Vagina (tissue), 2 donors: ENCODE results near the gene CDCP1. TPM values are rescaled to one million over a fixed set of nuclear protein-coding genes. Genes with fewer than 3 reads are reported as not detected.

Experiments used
- DNase-seq, 2 donors: peaks; one replicate each; pipeline ENCODE4 v3.0.0-alpha.2; 2017; ENCODE audit errors: extremely low spot score in 2 of 2
- H3K27ac ChIP-seq: fragments of 200-600 bp; sonication (generic); one replicate; pipeline ENCODE4 v1.5.1; 2019
- H3K27me3 ChIP-seq: fragments of 200-600 bp; sonication (generic); one replicate; pipeline ENCODE4 v1.5.1; 2019
- H3K36me3 ChIP-seq, 2 donors: fragments of 200-600 bp; sonication (generic); one replicate each; pipeline ENCODE4 v1.5.1; 2017 to 2019
- H3K4me1 ChIP-seq: fragments of 200-600 bp; sonication (generic); one replicate; pipeline ENCODE4 v1.5.1; 2019
- H3K4me3 ChIP-seq, 2 donors: fragments of 200-600 bp; sonication (generic); 1 replicate in 1 of 2; 2 replicates in 1 of 2; pipeline ENCODE4 v1.5.1; 2016 to 2019
- H3K9me3 ChIP-seq: fragments of 200-600 bp; sonication (generic); one replicate; pipeline ENCODE4 v1.5.1; 2019
- POLR2A ChIP-seq, 2 donors: fragments of 450-650 bp; IDR thresholded peaks; one replicate each; pipeline ENCODE4 v1.6.1; 2017; ENCODE audit warnings: antibody characterized with exemption in 2 of 2, mild to moderate bottlenecking in 2 of 2, moderate library complexity in 2 of 2
- POLR2AphosphoS5 ChIP-seq, 2 donors: sonication (generic); formaldehyde crosslinking; IDR thresholded peaks; one replicate each; pipeline ENCODE4 v1.9.0; 2017; ENCODE audit warnings: antibody characterized with exemption in 2 of 2, mild to moderate bottlenecking in 2 of 2, low read depth in 1 of 2; ENCODE audit not compliant: insufficient read depth in 1 of 2
- intact Hi-C: fragments of 100-400 bp; cut with DNase I; formaldehyde crosslinking; loops from one replicate; pipeline ENCODE4 v1.15.1; 2023
- total RNA-seq: library from RNA; depleted of rRNA; stranded (reverse); fragments of >200 nt; gene quantifications from one replicate; pipeline ENCODE4 v1.2.3, GENCODE V29; 2016
- TF ChIP-seq, protein P1 (sequence below), 3 experiments: fragments of 450-650 bp in 2 of 3; fragments of 200-600 bp in 1 of 3; sonication (generic) in 1 of 3; IDR thresholded peaks; one replicate each; pipeline ENCODE4 v1.5.1; 2017 to 2019; ENCODE audit warnings: antibody characterized with exemption in 3 of 3, mild to moderate bottlenecking in 2 of 3, moderate library complexity in 2 of 3

Gene CDCP1
- total RNA-seq, 1 donor from 2014 or later, result 27.5 TPM

DNA sequence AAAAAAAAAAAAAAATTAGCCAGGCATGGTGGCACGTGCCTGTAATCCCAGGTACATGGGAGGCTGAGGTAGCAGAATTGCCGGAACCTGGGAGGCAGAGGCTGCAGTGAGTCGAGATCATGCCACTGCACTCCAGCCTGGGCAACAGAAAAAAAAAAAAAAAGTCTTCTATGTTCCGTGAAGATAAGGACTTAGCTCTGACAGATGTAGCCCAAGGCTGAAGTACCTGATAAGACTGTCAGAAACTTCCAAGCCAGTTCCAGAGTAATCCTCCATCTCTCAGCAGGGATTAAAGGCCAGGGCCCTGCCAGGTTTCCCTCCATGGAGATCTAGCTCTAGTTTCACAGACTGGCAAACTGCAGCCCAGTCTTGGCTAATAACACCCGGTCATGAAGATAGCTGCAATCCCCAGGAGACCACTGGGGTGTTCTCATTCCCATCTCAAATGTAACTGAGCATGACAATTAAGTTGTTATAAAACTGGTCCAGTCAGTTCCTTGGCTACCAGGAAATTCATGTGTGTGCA, 8.5 kb downstream of the CDCP1 start:
- Histone ChIP-seq H3K36me3 (no peaks in the 10 kb centered on the region), H3K4me1 (peaks cover 36% of the 10 kb centered on the region), H3K27me3 (no peaks in the 10 kb centered on the region), H3K27ac (no peak overlapping the region), H3K4me3 (no peak overlapping the region), H3K9me3 (no peaks in the 10 kb centered on the region)
- intact Hi-C loops, result no loop called here
- no peak for DNase-seq
- TF ChIP-seq POLR2A (IDR thresholded peaks at IDR 0.05), result no peak

DNA sequence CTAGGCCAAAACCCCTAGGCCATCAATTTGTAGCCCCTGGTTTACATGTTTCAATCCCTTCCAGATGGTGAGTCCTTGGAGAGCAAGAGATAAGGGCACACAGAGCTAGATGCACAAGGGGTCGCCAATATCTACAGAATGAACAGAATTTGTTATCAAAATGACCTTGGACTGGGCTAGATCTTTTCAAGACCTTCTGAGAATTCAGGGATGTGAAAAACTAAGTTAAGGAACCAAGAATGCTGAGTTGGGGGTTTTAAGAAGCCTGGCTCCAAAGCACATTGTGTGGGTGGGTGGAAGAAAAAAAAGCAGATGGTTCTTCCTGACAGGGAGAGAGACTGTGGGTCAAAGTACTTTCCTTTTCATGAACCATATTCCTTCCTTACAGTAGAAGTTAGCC, 10.2 kb downstream of the CDCP1 start:
- H3K9me3 ChIP-seq, result no peaks in the 10 kb centered on the region
- peaks cover 36% of the 10 kb centered on the region for H3K4me1 ChIP-seq
- no peak for DNase-seq
- intact Hi-C loops, result no loop called here
- no peaks in the 10 kb centered on the region for H3K36me3 ChIP-seq
- no peak for TF ChIP-seq POLR2A (IDR thresholded peaks at IDR 0.05)
- TF ChIP-seq, protein P1, sequence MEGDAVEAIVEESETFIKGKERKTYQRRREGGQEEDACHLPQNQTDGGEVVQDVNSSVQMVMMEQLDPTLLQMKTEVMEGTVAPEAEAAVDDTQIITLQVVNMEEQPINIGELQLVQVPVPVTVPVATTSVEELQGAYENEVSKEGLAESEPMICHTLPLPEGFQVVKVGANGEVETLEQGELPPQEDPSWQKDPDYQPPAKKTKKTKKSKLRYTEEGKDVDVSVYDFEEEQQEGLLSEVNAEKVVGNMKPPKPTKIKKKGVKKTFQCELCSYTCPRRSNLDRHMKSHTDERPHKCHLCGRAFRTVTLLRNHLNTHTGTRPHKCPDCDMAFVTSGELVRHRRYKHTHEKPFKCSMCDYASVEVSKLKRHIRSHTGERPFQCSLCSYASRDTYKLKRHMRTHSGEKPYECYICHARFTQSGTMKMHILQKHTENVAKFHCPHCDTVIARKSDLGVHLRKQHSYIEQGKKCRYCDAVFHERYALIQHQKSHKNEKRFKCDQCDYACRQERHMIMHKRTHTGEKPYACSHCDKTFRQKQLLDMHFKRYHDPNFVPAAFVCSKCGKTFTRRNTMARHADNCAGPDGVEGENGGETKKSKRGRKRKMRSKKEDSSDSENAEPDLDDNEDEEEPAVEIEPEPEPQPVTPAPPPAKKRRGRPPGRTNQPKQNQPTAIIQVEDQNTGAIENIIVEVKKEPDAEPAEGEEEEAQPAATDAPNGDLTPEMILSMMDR (IDR thresholded peaks at IDR 0.05), result no peak
- TF ChIP-seq POLR2AphosphoS5 (IDR thresholded peaks at IDR 0.05; ENCODE audit: insufficient read depth in 1 of 2, low read depth in 1 of 2), result no peak
- no peaks in the 10 kb centered on the region for H3K27me3 ChIP-seq
- H3K4me3 ChIP-seq, result no peak overlapping the region
- no peak overlapping the region for H3K27ac ChIP-seq

DNA sequence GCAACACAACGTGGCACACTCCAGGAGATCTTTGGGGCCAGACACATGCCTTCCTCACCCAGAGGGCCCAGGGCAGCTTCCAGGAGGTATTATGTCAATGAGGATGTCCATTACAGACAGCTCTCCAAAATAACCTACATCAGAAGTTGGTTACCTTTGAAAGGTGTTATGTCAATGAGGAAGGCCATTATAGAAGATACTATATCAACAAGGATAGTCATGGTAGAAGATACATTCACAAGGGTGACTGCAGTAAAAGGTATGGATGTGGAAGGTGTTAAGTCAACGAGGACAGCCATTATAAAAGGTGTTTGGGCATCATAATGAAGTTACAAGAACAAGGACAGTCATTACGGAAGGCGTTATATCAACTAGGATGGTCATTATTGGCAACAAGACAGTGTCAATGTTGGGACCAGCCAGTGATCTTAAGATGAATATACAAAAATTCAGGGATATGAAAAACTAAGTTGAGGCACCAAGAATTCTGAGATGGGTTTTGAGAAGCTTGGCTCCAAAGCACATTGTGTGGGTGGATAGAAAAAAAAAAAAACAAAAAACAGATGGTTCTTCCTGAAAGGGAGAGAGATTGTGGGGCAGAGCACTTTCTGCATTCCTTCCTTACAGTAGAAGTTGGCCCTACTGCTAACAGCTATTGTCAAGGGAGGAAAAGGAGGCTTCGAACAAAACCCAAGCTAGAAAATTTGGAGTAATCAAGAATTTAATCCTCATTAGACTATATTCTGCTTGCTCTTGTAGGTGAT, 11.2 kb downstream of the CDCP1 start:
- no peak for DNase-seq
- no peaks in the 10 kb centered on the region for H3K9me3 ChIP-seq
- intact Hi-C loops, result no loop called here
- TF ChIP-seq, protein P1 (IDR thresholded peaks at IDR 0.05), result no peak
- TF ChIP-seq POLR2AphosphoS5 (IDR thresholded peaks at IDR 0.05; ENCODE audit: insufficient read depth in 1 of 2, low read depth in 1 of 2) (no peak), POLR2A (IDR thresholded peaks at IDR 0.05) (no peak)
- no peaks in the 10 kb centered on the region for H3K36me3 ChIP-seq
- H3K4me3 ChIP-seq, result no peak overlapping the region
- peaks cover 30% of the 10 kb centered on the region for H3K4me1 ChIP-seq
- no peaks in the 10 kb centered on the region for H3K27me3 ChIP-seq
- H3K27ac ChIP-seq, result no peak overlapping the region

DNA sequence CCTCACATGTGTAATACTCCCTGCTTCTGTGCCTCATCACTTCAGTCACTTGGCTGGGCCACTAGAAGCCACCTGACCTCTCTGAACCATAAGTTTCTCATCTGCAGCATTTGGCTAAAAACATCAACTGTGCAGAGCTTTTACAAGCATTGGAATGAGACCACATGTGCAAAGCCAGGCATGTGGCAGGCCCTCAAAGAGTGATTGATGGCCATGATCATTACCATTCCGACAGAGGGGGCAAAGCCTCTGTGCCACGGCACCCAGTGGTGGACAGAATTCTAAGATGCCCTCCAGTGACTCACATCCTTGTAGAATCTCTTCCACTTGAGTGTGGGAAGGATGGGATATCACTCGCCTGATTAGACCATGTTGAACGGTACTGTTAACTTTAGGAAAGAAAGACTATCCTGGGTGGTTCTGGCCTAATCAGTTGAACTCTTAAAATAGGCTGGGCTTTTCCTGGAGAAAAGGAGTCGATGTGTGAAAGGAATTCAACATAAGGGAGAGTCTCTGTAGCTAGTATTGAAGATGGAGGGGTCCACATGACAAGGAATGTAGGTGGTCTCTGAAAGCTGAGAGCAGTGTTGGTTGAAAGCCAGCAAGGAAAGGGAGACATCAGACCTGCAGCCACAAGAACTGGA, 13.5 kb downstream of the CDCP1 start:
- TF ChIP-seq POLR2A (IDR thresholded peaks at IDR 0.05), result no peak
- TF ChIP-seq POLR2AphosphoS5 (IDR thresholded peaks at IDR 0.05; ENCODE audit: insufficient read depth in 1 of 2, low read depth in 1 of 2), result no peak
- TF ChIP-seq, protein P1 (IDR thresholded peaks at IDR 0.05), result no peak
- peaks cover 8% of the 10 kb centered on the region for H3K4me1 ChIP-seq

DNA sequence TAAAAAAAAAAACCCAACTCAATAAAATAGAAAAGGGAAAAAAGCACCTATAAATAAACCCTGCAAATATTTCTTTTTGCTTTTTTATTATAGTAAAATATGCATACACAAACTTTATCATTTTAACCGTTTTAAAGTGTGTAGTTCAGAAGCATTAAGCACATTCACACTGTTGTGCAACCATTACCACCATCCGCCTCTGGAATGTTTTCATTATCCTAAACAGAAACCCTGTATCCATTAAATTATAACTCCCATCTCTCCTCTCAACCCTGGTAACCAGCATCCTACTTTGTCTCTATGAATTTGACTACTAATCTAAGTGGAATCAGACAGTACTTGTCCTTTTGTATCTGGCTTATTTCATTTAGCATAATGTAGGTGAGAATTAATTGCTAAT, 15.0 kb downstream of the CDCP1 start:
- Histone ChIP-seq H3K4me1 (peaks cover 6% of the 10 kb centered on the region), H3K36me3 (no peaks in the 10 kb centered on the region), H3K4me3 (no peak overlapping the region), H3K27ac (no peak overlapping the region), H3K9me3 (no peaks in the 10 kb centered on the region), H3K27me3 (no peaks in the 10 kb centered on the region)
- intact Hi-C loops, result no loop called here
- no peak for DNase-seq
- TF ChIP-seq POLR2AphosphoS5 (IDR thresholded peaks at IDR 0.05; ENCODE audit: insufficient read depth in 1 of 2, low read depth in 1 of 2) (no peak), POLR2A (IDR thresholded peaks at IDR 0.05) (no peak)
- TF ChIP-seq, protein P1 (IDR thresholded peaks at IDR 0.05), result no peak

More for the DNA sequence above, 13.5 kb downstream of the CDCP1 start:
- Histone ChIP-seq H3K9me3 (no peaks in the 10 kb centered on the region), H3K36me3 (no peaks in the 10 kb centered on the region), H3K27me3 (no peaks in the 10 kb centered on the region), H3K4me3 (no peak overlapping the region), H3K27ac (no peak overlapping the region)
- DNase-seq, result no peak
- intact Hi-C loops, result no loop called here
